Thoracic aorta (tissue), 2 donors: ENCODE data around the gene IL18R1. TPM values are rescaled to one million over a fixed set of nuclear protein-coding genes. Genes with fewer than 3 reads are reported as not detected.

Source experiments
- ATAC-seq: fragments of 150-250 bp; one replicate; pipeline ENCODE4 v1.8.0; 2017; ENCODE audit warnings: low read depth; ENCODE audit not compliant: insufficient number of reproducible peaks, low FRiP score
- DNase-seq: peaks from one replicate; pipeline ENCODE4 v3.0.0-alpha.2; 2020; ENCODE audit warnings: low spot score
- H3K27ac ChIP-seq, 2 donors: fragments of 200-600 bp; sonication (generic); 1 replicate in 1 of 2; 2 replicates in 1 of 2; pipeline ENCODE4 v1.5.1; 2016; ENCODE audit warnings: mild to moderate bottlenecking in 2 of 2, moderate library complexity in 2 of 2
- H3K27me3 ChIP-seq: fragments of 200-600 bp; sonication (generic); replicated peaks from 2 replicates; pipeline ENCODE4 v1.6.0; 2016; ENCODE audit warnings: mild to moderate bottlenecking; ENCODE audit not compliant: insufficient read depth
- H3K36me3 ChIP-seq: fragments of 200-600 bp; sonication (generic); one replicate; pipeline ENCODE4 v1.5.1; 2016
- H3K4me1 ChIP-seq, 2 donors: fragments of 200-600 bp; sonication (generic); 1 replicate in 1 of 2; 2 replicates in 1 of 2; pipeline versions ENCODE4 v1.5.1 to v1.6.0; 2016; ENCODE audit warnings: low read depth in 2 of 2, mild to moderate bottlenecking in 1 of 2; ENCODE audit not compliant: control insufficient read depth in 1 of 2
- H3K4me3 ChIP-seq: fragments of 200-600 bp; sonication (generic); 2 replicates; pipeline ENCODE4 v1.5.1; 2016; ENCODE audit warnings: mild to moderate bottlenecking
- H3K9me3 ChIP-seq: fragments of 200-600 bp; sonication (generic); 2 replicates; pipeline ENCODE4 v1.5.1; 2016
- CTCF ChIP-seq: fragments of 200-600 bp; sonication (generic); IDR thresholded peaks from one replicate; pipeline ENCODE4 v1.5.1; 2019; ENCODE audit warnings: antibody characterized with exemption
- total RNA-seq, 2 donors: library from RNA; depleted of rRNA; stranded (reverse); fragments of >200 nt; gene quantifications; one replicate each; pipeline versions ENCODE4 v1.1.0 to v1.2.3, GENCODE V29; 2016

Gene IL18R1
- total RNA-seq, 2 donors from 2014 or later = 9.3 to 22.2 TPM

GRCh38 chr2:102446936-102447335 lies 91.3 kb downstream of the IL18R1 start:
- no peak for DNase-seq
- H3K9me3 ChIP-seq = no peaks in the 10 kb centered on the region
- no peaks in the 10 kb centered on the region for H3K27me3 ChIP-seq
- H3K27ac ChIP-seq = no peak overlapping the region
- H3K4me1 ChIP-seq = no peaks in the 10 kb centered on the region
- no peaks in the 10 kb centered on the region for H3K36me3 ChIP-seq
- H3K4me3 ChIP-seq = no peak overlapping the region
- TF ChIP-seq CTCF = no peak
- ATAC-seq = no peak

Other genes starting within 250 kb of the IL18R1 start
- 100 to 1,000 TPM in 1 of 2 donors, 10 to 100 TPM in 1; 65.1 to 281 TPM for gene IL1R1, start 213.1 kb upstream of the IL18R1 start, total RNA-seq
- gene IL1RL2, start 168.8 kb upstream of the IL18R1 start, total RNA-seq = 1 to 10 TPM in 1 of 2 donors, under 1 TPM in 1; 0.68 to 1.3 TPM
- gene IL1RL1, start 44.2 kb upstream of the IL18R1 start, total RNA-seq = 10 to 100 TPM; 22.2 to 32.8 TPM
- gene IL18RAP, start 67.4 kb downstream of the IL18R1 start, total RNA-seq = 10 to 100 TPM in 1 of 2 donors, 1 to 10 TPM in 1; 1.4 to 32.1 TPM
- 1 to 10 TPM in 1 of 2 donors, not detected in 1; 1.4 TPM for gene SLC9A4, start 117.4 kb downstream of the IL18R1 start, total RNA-seq